AG10803 (cell line): Measurements from ENCODE around the gene PARP14.

Experiments used
- DNase-seq: peaks from one replicate; pipeline ENCODE4 v3.0.0; 2010; ENCODE audit warnings: low read depth
- H3K4me3 ChIP-seq: 2 replicates; pipeline ENCODE4 v1.5.1; 2011; ENCODE audit warnings: mild to moderate bottlenecking, low read length, control low read depth
- CTCF ChIP-seq: conservative IDR thresholded peaks from 2 replicates; pipeline ENCODE4 v1.5.1; 2011; ENCODE audit warnings: mild to moderate bottlenecking, low read length, control low read depth, inconsistent platforms

PARP14 gene

GRCh38 chr3:122674339-122674738, 6.3 kb upstream of the PARP14 start:
- H3K4me3 ChIP-seq, result no peak overlapping the region
- no peak for TF ChIP-seq CTCF
- DNase-seq, result no peak

GRCh38 chr3:122676759-122677158, 3.9 kb upstream of the PARP14 start:
- no peak for DNase-seq
- no peak overlapping the region for H3K4me3 ChIP-seq
- TF ChIP-seq CTCF, result no peak

- TF ChIP-seq CTCF, result no peak
- no peak overlapping the region for H3K4me3 ChIP-seq
- DNase-seq, result no peak
Observed at GRCh38 chr3:122677216-122677615, 3.4 kb upstream of the PARP14 start.

GRCh38 chr3:122678506-122678905, 2.1 kb upstream of the PARP14 start:
- TF ChIP-seq CTCF, result no peak
- H3K4me3 ChIP-seq, result no peak overlapping the region
- DNase-seq, result no peak

GRCh38 chr3:122679085-122679881, 1.4 kb upstream of the PARP14 start:
- peak; percentile 85 for TF ChIP-seq CTCF
- DNase-seq, result peak; percentile 76
- H3K4me3 ChIP-seq, result peak overlapping the region; percentile 84

- H3K4me3 ChIP-seq, result peak overlapping the region; percentile 84
- DNase-seq, result peak; percentile 9
- TF ChIP-seq CTCF, result no peak
Observed at GRCh38 chr3:122679882-122680474, 661 bp upstream of the PARP14 start.
